Loucy (cell line): Measurements from ENCODE around the gene ANXA11.

Source experiments
- CTCF ChIP-seq: fragments of 200-600 bp; sonication (generic); conservative IDR thresholded peaks from 2 replicates; pipeline ENCODE4 v1.5.1; 2014; ENCODE audit warnings: mild to moderate bottlenecking, antibody characterized with exemption, low read length
- EZH2phosphoT487 ChIP-seq: fragments of 200-600 bp; IDR thresholded peaks from 2 replicates; pipeline ENCODE4 v1.6.1; 2018; ENCODE audit warnings: antibody characterized with exemption, mild to moderate bottlenecking, moderate library complexity, borderline replicate concordance

- TF ChIP-seq CTCF (no peak), EZH2phosphoT487 (no peak)
Observed at GRCh38 chr10:80153460-80153859, 51.9 kb downstream of the ANXA11 start.
